HG02678 (cell line): ENCODE measurements around the gene PPP1R1C.
"Not testable (repeated sequence)": the region's sequence is repeated elsewhere in the genome, so short reads cannot be mapped to it uniquely, and the experiment has no call there.

Experiments used
- ATAC-seq: cut with Tn5 transposase; IDR thresholded peaks from one replicate; pipeline ENCODE4 v1.9.1; 2021; ENCODE audit warnings: mild to moderate bottlenecking, moderate library complexity; ENCODE audit not compliant: unreplicated experiment

PPP1R1C gene

GRCh38 chr2:181985632-181986205 is at the start of gene PPP1R1C:
PPP1R1C (plus strand) TSS chr2:181985853; CDS start chr2:181986111, 258 bp downstream.
- ATAC-seq, result no peak

- no peak for ATAC-seq
These were observed 48.2 kb upstream of the PPP1R1C start for GRCh38 chr2:181937473-181937872.

- no peak for ATAC-seq
These were observed 42.1 kb upstream of the PPP1R1C start for GRCh38 chr2:181943411-181944124.

GRCh38 chr2:181944164-181944913 is 41.3 kb upstream of the PPP1R1C start:
- ATAC-seq, result no peak

GRCh38 chr2:181944914-181945291 is 40.8 kb upstream of the PPP1R1C start:
- ATAC-seq, result no peak

- ATAC-seq, result no peak
These were observed 39.1 kb upstream of the PPP1R1C start for GRCh38 chr2:181946444-181947127.

- ATAC-seq, result no peak
These were observed 38.4 kb upstream of the PPP1R1C start for GRCh38 chr2:181947273-181947672.

- no peak for ATAC-seq
These were observed 37.4 kb upstream of the PPP1R1C start for GRCh38 chr2:181948227-181948626.

GRCh38 chr2:181949047-181949446 is 36.6 kb upstream of the PPP1R1C start:
- no peak for ATAC-seq

- no peak for ATAC-seq
These were observed 33.0 kb upstream of the PPP1R1C start for GRCh38 chr2:181952404-181953226.

GRCh38 chr2:181953881-181954537 is 31.6 kb upstream of the PPP1R1C start:
- ATAC-seq, result peak; percentile 75

GRCh38 chr2:181954538-181954883 is 31.1 kb upstream of the PPP1R1C start:
- ATAC-seq, result peak; percentile 4

GRCh38 chr2:181955010-181955409 is 30.6 kb upstream of the PPP1R1C start:
- ATAC-seq, result no peak

- not testable (repeated sequence) for ATAC-seq
These were observed 29.8 kb upstream of the PPP1R1C start for GRCh38 chr2:181955866-181956265.

- ATAC-seq, result no peak
These were observed 28.0 kb upstream of the PPP1R1C start for GRCh38 chr2:181957668-181958067.

GRCh38 chr2:181958726-181959125 is 26.9 kb upstream of the PPP1R1C start:
- ATAC-seq, result no peak

- ATAC-seq, result no peak
These were observed 26.1 kb upstream of the PPP1R1C start for GRCh38 chr2:181959508-181959907.

- not testable (repeated sequence) for ATAC-seq
These were observed 24.5 kb upstream of the PPP1R1C start for GRCh38 chr2:181961167-181961566.

GRCh38 chr2:181962142-181962541 is 23.5 kb upstream of the PPP1R1C start:
- ATAC-seq, result no peak

- ATAC-seq, result no peak
These were observed 15.4 kb upstream of the PPP1R1C start for GRCh38 chr2:181970160-181970794.
